K562 (cell line): ENCODE results near the gene PLPPR2. TPM values are rescaled to one million over a fixed set of nuclear protein-coding genes. Genes with fewer than 3 reads are reported as not detected.

Source experiments
- BDP1 ChIP-seq: IDR thresholded peaks from 3 replicates; pipeline ENCODE4 v1.6.1; 2011; ENCODE audit not compliant: insufficient read length, insufficient read depth
- ESRRA ChIP-seq: fragments of 450-650 bp; IDR thresholded peaks from 2 replicates; pipeline ENCODE4 v1.6.1; 2014; ENCODE audit warnings: low read depth, mild to moderate bottlenecking, moderate library complexity, borderline replicate concordance
- GABPB2 ChIP-seq: fragments of 250-450 bp; sonication (Bioruptor Pico); conservative IDR thresholded peaks from 2 replicates; pipeline ENCODE4 v1.5.1; 2021; ENCODE audit warnings: mild to moderate bottlenecking
- GATA2 ChIP-seq: sonication (generic); formaldehyde crosslinking; IDR thresholded peaks from 2 replicates; pipeline ENCODE4 v1.4.0; 2020; ENCODE audit warnings: mild to moderate bottlenecking, missing genetic modification reagents
- MEF2D ChIP-seq: conservative IDR thresholded peaks from 2 replicates; pipeline ENCODE4 v1.6.1; 2016; ENCODE audit warnings: low read depth, missing genetic modification characterization, missing compliant biosample characterization
- MTA3 ChIP-seq: fragments of 450-650 bp; formaldehyde crosslinking; IDR thresholded peaks from 2 replicates; pipeline ENCODE4 v1.6.1; 2017; ENCODE audit warnings: mild to moderate bottlenecking, borderline replicate concordance
- NCOA2 ChIP-seq, 2 experiments: fragments of 450-650 bp; IDR thresholded peaks; 2 replicates each; pipeline ENCODE4 v1.6.1; 2018; ENCODE audit warnings: mild to moderate bottlenecking in 2 of 2, moderate library complexity in 1 of 2; ENCODE audit not compliant: partially characterized antibody in 2 of 2
- NR1H2 ChIP-seq: sonication (generic); formaldehyde crosslinking; IDR thresholded peaks from 2 replicates; pipeline ENCODE4 v1.4.0; 2020; ENCODE audit warnings: mild to moderate bottlenecking, missing genetic modification reagents
- PHB2 ChIP-seq: fragments of 450-650 bp; IDR thresholded peaks from 2 replicates; pipeline ENCODE4 v1.6.1; 2017; ENCODE audit warnings: low read depth
- POLR2B ChIP-seq: fragments of 450-650 bp; IDR thresholded peaks from 2 replicates; pipeline ENCODE4 v1.6.1; 2018; ENCODE audit warnings: low read depth; ENCODE audit not compliant: partially characterized antibody
- POLR3G ChIP-seq: IDR thresholded peaks from 2 replicates; pipeline ENCODE4 v1.6.1; 2011; ENCODE audit not compliant: insufficient read length, insufficient replicate concordance; ENCODE audit errors: extremely low read depth
- RBM14 ChIP-seq: fragments of 200-400 bp; formaldehyde crosslinking; IDR thresholded peaks from 2 replicates; pipeline ENCODE4 v1.6.1; 2018; ENCODE audit warnings: low read depth, mild to moderate bottlenecking, low read length, moderate library complexity, borderline replicate concordance; ENCODE audit not compliant: insufficient read depth
- RNF2 ChIP-seq: sonication (generic); IDR thresholded peaks from 2 replicates; pipeline ENCODE4 v1.6.1; 2016
- SP1 ChIP-seq: sonication (generic); formaldehyde crosslinking; IDR thresholded peaks from 2 replicates; pipeline ENCODE4 v1.8.1; 2022; ENCODE audit warnings: mild to moderate bottlenecking, missing genetic modification reagents
- WHSC1 ChIP-seq: IDR thresholded peaks from one replicate; pipeline ENCODE4 v1.6.1; 2012; ENCODE audit warnings: low read length, control low read depth, inconsistent platforms
- ZNF764 ChIP-seq: fragments of 250-450 bp; sonication (Bioruptor Pico); IDR thresholded peaks from 2 replicates; pipeline ENCODE4 v1.4.0; 2020; ENCODE audit warnings: low read depth, mild to moderate bottlenecking, moderate library complexity
- polyA plus RNA-seq, 8 experiments: library from polyadenylated mRNA; depleted of rRNA in 4 of 8; stranded (reverse) in 5 of 8; unstranded in 3 of 8; fragments of >200 nt; fragmentation: Nextera tagmentation in 2 of 8; fragmentation: Illumina TruSeq in 1 of 8; extraction: Ambion mirVana in 2 of 8; extraction: Trizol in 1 of 8; gene quantifications; 2 replicates each; pipeline versions ENCODE4 v1.2.1 to v1.2.3, GENCODE V29; 2011 to 2014; ENCODE audit warnings: inconsistent platforms in 1 of 8, missing spikeins in 1 of 8
- total RNA-seq, 7 experiments: library from RNA; depleted of rRNA in 6 of 7; stranded (reverse); fragments of >200 nt in 6 of 7; fragmentation: Illumina TruSeq in 2 of 7; extraction: Trizol in 2 of 7; gene quantifications; 2 replicates each; pipeline versions ENCODE4 v1.2.1 to v1.2.3, GENCODE V29; 2011 to 2021; ENCODE audit warnings: low replicate concordance in 1 of 7
- TF ChIP-seq, protein P1 (sequence below): sonication (generic); formaldehyde crosslinking; IDR thresholded peaks from 2 replicates; pipeline ENCODE4 v1.8.1; 2023; ENCODE audit warnings: mild to moderate bottlenecking, missing genetic modification reagents
- TF ChIP-seq, protein P2 (sequence below): fragments of 450-650 bp; IDR thresholded peaks from 2 replicates; pipeline ENCODE4 v1.6.1; 2016
- TF ChIP-seq, protein P3 (sequence below), 2 experiments: fragments of 450-650 bp in 1 of 2; sonication (generic) in 1 of 2; formaldehyde crosslinking in 1 of 2; IDR thresholded peaks in 1 of 2; conservative IDR thresholded peaks in 1 of 2; 2 replicates each; pipeline versions ENCODE4 v1.6.1 to v1.8.1; 2016 to 2023; ENCODE audit warnings: mild to moderate bottlenecking in 2 of 2, moderate library complexity in 2 of 2, inconsistent platforms in 1 of 2, missing genetic modification reagents in 1 of 2

Gene PLPPR2
- total and polyA plus RNA-seq, 9 of the 15 experiments (the other 6 are each of a cell fraction or from before 2014, with no cell fraction given) = 0.49 to 15.9 (median 3.4) TPM

DNA sequence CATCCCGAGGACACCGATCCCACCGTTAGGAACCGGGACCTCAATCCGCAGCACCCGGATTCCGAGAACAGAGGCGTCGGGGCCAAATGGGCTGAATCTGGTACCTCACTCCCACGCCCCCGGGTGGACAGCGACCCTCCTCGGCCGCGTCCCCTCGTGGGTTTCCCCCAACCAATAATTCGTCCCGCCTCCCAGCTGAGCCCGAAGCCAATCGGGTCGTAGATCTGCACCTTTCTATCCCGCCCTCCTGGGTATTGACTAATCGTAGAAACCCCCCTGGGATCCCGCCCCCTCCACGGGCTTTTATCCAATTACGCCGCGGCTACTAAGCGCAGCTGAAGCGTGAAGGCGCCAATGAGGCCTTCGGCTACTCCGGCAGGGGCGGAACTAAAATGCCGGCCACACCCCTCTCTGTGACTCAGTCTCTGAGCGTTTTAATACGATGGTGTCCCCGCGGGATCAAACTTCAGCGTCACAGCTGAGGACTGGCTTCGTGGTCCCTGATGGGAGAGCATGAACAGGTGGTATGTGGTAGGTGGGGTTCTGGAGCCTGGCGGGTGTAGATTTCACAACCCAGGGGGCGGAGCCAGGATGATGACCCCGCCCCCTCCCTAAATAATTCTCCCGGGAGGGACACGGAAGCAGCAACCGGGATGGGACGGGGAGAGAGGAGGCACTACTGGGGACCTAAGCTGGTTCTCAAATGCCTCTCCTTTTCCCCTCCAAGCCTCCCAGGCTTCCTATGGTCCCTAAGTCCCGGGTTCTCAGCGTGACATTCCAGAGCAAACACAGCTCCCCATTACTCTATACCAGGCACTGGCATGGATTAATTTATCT is 8.9 kb upstream of the PLPPR2 start, which contains the start of the genes CCDC159 and TMEM205 (continued):
- TF ChIP-seq BDP1 (no peak), MEF2D (no peak), GABPB2 (CRISPR knock-in tag) (no peak), SP1 (CRISPR knock-in tag) (peak; percentile 89), NCOA2 (IDR thresholded peaks at IDR 0.05; ENCODE audit: partially characterized antibody in 2 of 2) (no peak), ESRRA (no peak), WHSC1 (no peak), MTA3 (peak; percentile 97), ZNF764 (CRISPR knock-in tag) (no peak), RBM14 (no peak), RNF2 (no peak), POLR3G (no peak), NR1H2 (CRISPR knock-in tag) (no peak), GATA2 (no peak), PHB2 (no peak), POLR2B (peak; percentile 20)
- TF ChIP-seq, protein P1, sequence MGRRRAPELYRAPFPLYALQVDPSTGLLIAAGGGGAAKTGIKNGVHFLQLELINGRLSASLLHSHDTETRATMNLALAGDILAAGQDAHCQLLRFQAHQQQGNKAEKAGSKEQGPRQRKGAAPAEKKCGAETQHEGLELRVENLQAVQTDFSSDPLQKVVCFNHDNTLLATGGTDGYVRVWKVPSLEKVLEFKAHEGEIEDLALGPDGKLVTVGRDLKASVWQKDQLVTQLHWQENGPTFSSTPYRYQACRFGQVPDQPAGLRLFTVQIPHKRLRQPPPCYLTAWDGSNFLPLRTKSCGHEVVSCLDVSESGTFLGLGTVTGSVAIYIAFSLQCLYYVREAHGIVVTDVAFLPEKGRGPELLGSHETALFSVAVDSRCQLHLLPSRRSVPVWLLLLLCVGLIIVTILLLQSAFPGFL (CRISPR knock-in tag) = no peak
- TF ChIP-seq, protein P2, sequence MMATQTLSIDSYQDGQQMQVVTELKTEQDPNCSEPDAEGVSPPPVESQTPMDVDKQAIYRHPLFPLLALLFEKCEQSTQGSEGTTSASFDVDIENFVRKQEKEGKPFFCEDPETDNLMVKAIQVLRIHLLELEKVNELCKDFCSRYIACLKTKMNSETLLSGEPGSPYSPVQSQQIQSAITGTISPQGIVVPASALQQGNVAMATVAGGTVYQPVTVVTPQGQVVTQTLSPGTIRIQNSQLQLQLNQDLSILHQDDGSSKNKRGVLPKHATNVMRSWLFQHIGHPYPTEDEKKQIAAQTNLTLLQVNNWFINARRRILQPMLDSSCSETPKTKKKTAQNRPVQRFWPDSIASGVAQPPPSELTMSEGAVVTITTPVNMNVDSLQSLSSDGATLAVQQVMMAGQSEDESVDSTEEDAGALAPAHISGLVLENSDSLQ = peak; percentile 95
- TF ChIP-seq, protein P3, sequence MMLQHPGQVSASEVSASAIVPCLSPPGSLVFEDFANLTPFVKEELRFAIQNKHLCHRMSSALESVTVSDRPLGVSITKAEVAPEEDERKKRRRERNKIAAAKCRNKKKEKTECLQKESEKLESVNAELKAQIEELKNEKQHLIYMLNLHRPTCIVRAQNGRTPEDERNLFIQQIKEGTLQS (IDR thresholded peaks at IDR 0.05) = peak; percentile 80
- TF ChIP-seq, protein P3 (CRISPR knock-in tag; conservative IDR thresholded peaks at IDR 0.05) = no peak
